Trophoblast cell (in vitro differentiated cells and primary cell): ENCODE data around the gene AMER2.
"Not testable (repeated sequence)": the region's sequence is repeated elsewhere in the genome, so short reads cannot be mapped to it uniquely, and the experiment has no call there.

ENCODE experiments used
- DNase-seq, 2 donors: peaks; one replicate each; pipeline ENCODE4 v3.0.0-alpha.2; 2016
- H2AFZ ChIP-seq: 2 replicates; pipeline ENCODE4 v1.6.1; 2013; ENCODE audit warnings: low read length, moderate library complexity, mild to moderate bottlenecking; ENCODE audit not compliant: insufficient read depth, poor library complexity
- H2AK5ac ChIP-seq: 2 replicates; pipeline ENCODE4 v1.6.1; 2013; ENCODE audit warnings: mild to moderate bottlenecking, low read length
- H2BK120ac ChIP-seq: 2 replicates; pipeline ENCODE4 v1.6.1; 2013; ENCODE audit warnings: low read length, mild to moderate bottlenecking, moderate library complexity; ENCODE audit not compliant: insufficient read depth, poor library complexity
- H2BK12ac ChIP-seq: 2 replicates; pipeline ENCODE4 v1.6.1; 2013; ENCODE audit warnings: mild to moderate bottlenecking, low read length, moderate library complexity
- H2BK5ac ChIP-seq: 2 replicates; pipeline ENCODE4 v1.6.1; 2013; ENCODE audit warnings: low read length, low read depth, moderate library complexity, mild to moderate bottlenecking; ENCODE audit not compliant: poor library complexity
- H3K14ac ChIP-seq: 2 replicates; pipeline ENCODE4 v1.6.1; 2013; ENCODE audit warnings: mild to moderate bottlenecking, low read length
- H3K18ac ChIP-seq: 2 replicates; pipeline ENCODE4 v1.6.1; 2013; ENCODE audit warnings: mild to moderate bottlenecking, low read length
- H3K23ac ChIP-seq: 2 replicates; pipeline ENCODE4 v1.6.1; 2013; ENCODE audit warnings: low read length
- H3K27ac ChIP-seq: 2 replicates; pipeline ENCODE4 v1.5.1; 2013; ENCODE audit warnings: low read depth, mild to moderate bottlenecking, inconsistent platforms, low read length, moderate library complexity
- H3K27me3 ChIP-seq: 2 replicates; pipeline ENCODE4 v1.6.1; 2013; ENCODE audit warnings: inconsistent platforms, mild to moderate bottlenecking, low read length, moderate library complexity; ENCODE audit not compliant: insufficient read depth
- H3K36me3 ChIP-seq, 2 experiments: 1 replicate in 1 of 2; 2 replicates in 1 of 2; pipeline ENCODE4 v1.6.1; 2013; ENCODE audit warnings: low read length in 2 of 2, mild to moderate bottlenecking in 2 of 2, moderate library complexity in 1 of 2; ENCODE audit not compliant: insufficient read depth in 2 of 2, control insufficient read depth in 1 of 2
- H3K4ac ChIP-seq: 2 replicates; pipeline ENCODE4 v1.6.1; 2013; ENCODE audit warnings: low read depth, mild to moderate bottlenecking, low read length, moderate library complexity
- H3K4me1 ChIP-seq, 2 experiments: 1 replicate in 1 of 2; 2 replicates in 1 of 2; pipeline ENCODE4 v1.6.1; 2013; ENCODE audit warnings: low read length in 2 of 2, mild to moderate bottlenecking in 2 of 2, moderate library complexity in 1 of 2; ENCODE audit not compliant: insufficient read depth in 2 of 2, control insufficient read depth in 1 of 2
- H3K4me2 ChIP-seq: 2 replicates; pipeline ENCODE4 v1.6.1; 2013; ENCODE audit warnings: inconsistent platforms, mild to moderate bottlenecking, low read length, moderate library complexity
- H3K4me3 ChIP-seq: 2 replicates; pipeline ENCODE4 v1.5.1; 2013; ENCODE audit warnings: mild to moderate bottlenecking, low read depth, low read length, inconsistent platforms
- H3K79me1 ChIP-seq: one replicate; pipeline ENCODE4 v1.6.1; 2013; ENCODE audit warnings: low read length
- H3K79me2 ChIP-seq: 2 replicates; pipeline ENCODE4 v1.6.1; 2013; ENCODE audit warnings: low read length, mild to moderate bottlenecking; ENCODE audit not compliant: control insufficient read depth, insufficient read depth, poor library complexity
- H3K9ac ChIP-seq: 2 replicates; pipeline ENCODE4 v1.6.1; 2013; ENCODE audit warnings: mild to moderate bottlenecking, low read length
- H3K9me3 ChIP-seq: 2 replicates; pipeline ENCODE4 v1.6.1; 2013; ENCODE audit warnings: low read depth, mild to moderate bottlenecking, control low read depth, inconsistent platforms, low read length; ENCODE audit not compliant: insufficient read depth
- H4K12ac ChIP-seq: 2 replicates; pipeline ENCODE4 v1.6.1; 2013; ENCODE audit warnings: low read depth, mild to moderate bottlenecking, low read length, moderate library complexity
- H4K8ac ChIP-seq: 2 replicates; pipeline ENCODE4 v1.6.1; 2013; ENCODE audit warnings: low read depth, mild to moderate bottlenecking, low read length, moderate library complexity
- H4K91ac ChIP-seq: one replicate; pipeline ENCODE4 v1.6.1; 2013; ENCODE audit warnings: low read depth, mild to moderate bottlenecking, low read length, moderate library complexity
- WGBS: extraction: QIAGEN DNeasy Blood & Tissue Kit; methylation state at CpG from one replicate; pipeline ENCODE4 v1.1.7; 2013; ENCODE audit warnings: missing lambda C conversion rate; ENCODE audit not compliant: insufficient read length, insufficient coverage; ENCODE audit errors: extremely low coverage; 5-methylcytosine and 5-hydroxymethylcytosine counted together

Gene AMER2

GRCh38 chr13:25167382-25168174, 4.5 kb downstream of the AMER2 start:
- Histone ChIP-seq H3K4me1 (peaks cover 2 to 11% of the 10 kb centered on the region in 2 experiments), H3K14ac (no peak overlapping the region), H3K9me3 (peaks cover 5% of the 10 kb centered on the region), H3K27me3 (peaks cover 3% of the 10 kb centered on the region), H2AK5ac (no peak overlapping the region), H3K23ac (no peak overlapping the region), H4K8ac (no peak overlapping the region), H2BK12ac (no peak overlapping the region), H4K12ac (no peak overlapping the region), H2BK5ac (no peak overlapping the region), H3K79me2 (peaks cover 4% of the 10 kb centered on the region), H3K4me3 (no peak overlapping the region), H2BK120ac (no peak overlapping the region), H4K91ac (no peak overlapping the region), H3K4ac (no peak overlapping the region), H3K18ac (no peak overlapping the region), H3K27ac (no peak overlapping the region), H2AFZ (no peak overlapping the region), H3K9ac (no peak overlapping the region), H3K36me3 (no peaks in the 10 kb centered on the region), H3K79me1 (peaks cover 10% of the 10 kb centered on the region), H3K4me2 (no peak overlapping the region)
- no CpG with 5 or more reads among the region's 3 CpGs for WGBS
- no peak for DNase-seq

GRCh38 chr13:25166306-25166705, 5.8 kb downstream of the AMER2 start:
- no CpG with 5 or more reads among the region's 3 CpGs for WGBS

GRCh38 chr13:25165663-25166062, 6.4 kb downstream of the AMER2 start:
- Histone ChIP-seq H4K91ac (no peak overlapping the region), H3K27ac (no peak overlapping the region), H3K23ac (no peak overlapping the region), H3K4ac (no peak overlapping the region), H3K79me1 (peaks cover 3% of the 10 kb centered on the region), H2BK12ac (no peak overlapping the region), H2AK5ac (no peak overlapping the region), H3K14ac (no peak overlapping the region), H4K8ac (no peak overlapping the region), H3K4me1 (peaks cover 0 to 3% of the 10 kb centered on the region in 2 experiments), H3K4me3 (no peak overlapping the region), H3K9me3 (peaks cover 5% of the 10 kb centered on the region), H2BK120ac (no peak overlapping the region), H3K36me3 (no peaks in the 10 kb centered on the region), H2AFZ (no peak overlapping the region), H3K18ac (no peak overlapping the region), H4K12ac (no peak overlapping the region), H3K27me3 (peaks cover under 1% of the 10 kb centered on the region), H3K9ac (no peak overlapping the region), H3K79me2 (peaks cover under 1% of the 10 kb centered on the region), H3K4me2 (no peak overlapping the region), H2BK5ac (no peak overlapping the region)
- WGBS, result no CpG with 5 or more reads among the region's 6 CpGs
- DNase-seq, result no peak

More at GRCh38 chr13:25166306-25166705, 5.8 kb downstream of the AMER2 start:
- Histone ChIP-seq H2AK5ac (no peak overlapping the region), H3K9ac (no peak overlapping the region), H4K8ac (no peak overlapping the region), H3K14ac (no peak overlapping the region), H2BK5ac (no peak overlapping the region), H3K27me3 (peaks cover 3% of the 10 kb centered on the region), H3K79me1 (peaks cover 9% of the 10 kb centered on the region), H3K27ac (no peak overlapping the region), H3K18ac (no peak overlapping the region), H3K4me3 (no peak overlapping the region), H3K4me2 (no peak overlapping the region), H4K91ac (no peak overlapping the region), H3K79me2 (peaks cover 4% of the 10 kb centered on the region), H2BK120ac (no peak overlapping the region), H3K4ac (no peak overlapping the region), H3K23ac (no peak overlapping the region), H4K12ac (no peak overlapping the region), H3K4me1 (peaks cover 0 to 3% of the 10 kb centered on the region in 2 experiments), H3K9me3 (peaks cover 5% of the 10 kb centered on the region), H3K36me3 (no peaks in the 10 kb centered on the region), H2AFZ (no peak overlapping the region), H2BK12ac (no peak overlapping the region)
- DNase-seq, result no peak

- not testable (repeated sequence) for H3K23ac ChIP-seq, H3K4me2 ChIP-seq, H3K27ac ChIP-seq, H2AFZ ChIP-seq, H3K79me1 ChIP-seq, H3K14ac ChIP-seq, H2BK5ac ChIP-seq, H4K8ac ChIP-seq, H4K91ac ChIP-seq, H2BK12ac ChIP-seq, H3K4me1 ChIP-seq, H3K36me3 ChIP-seq, H3K79me2 ChIP-seq, H3K4ac ChIP-seq, H3K27me3 ChIP-seq, H4K12ac ChIP-seq, H3K9ac ChIP-seq, H3K4me3 ChIP-seq, H3K9me3 ChIP-seq, H3K18ac ChIP-seq, H2AK5ac ChIP-seq, H2BK120ac ChIP-seq
- peak in 1 of 2 donors; percentile 31 for DNase-seq
- WGBS, result no CpG with 5 or more reads among the region's 5 CpGs
Measured at GRCh38 chr13:25165163-25165562, 6.9 kb downstream of the AMER2 start.
